ENCODE data around the gene FNTB.
"Not testable (repeated sequence)": the region's sequence is repeated elsewhere in the genome, so short reads cannot be mapped to it uniquely, and the experiment has no call there.

FNTB gene

GRCh38 chr14:65019944-65020566 lies 33.4 kb downstream of the FNTB start:
- no peak for FAIRE-seq

DNA sequence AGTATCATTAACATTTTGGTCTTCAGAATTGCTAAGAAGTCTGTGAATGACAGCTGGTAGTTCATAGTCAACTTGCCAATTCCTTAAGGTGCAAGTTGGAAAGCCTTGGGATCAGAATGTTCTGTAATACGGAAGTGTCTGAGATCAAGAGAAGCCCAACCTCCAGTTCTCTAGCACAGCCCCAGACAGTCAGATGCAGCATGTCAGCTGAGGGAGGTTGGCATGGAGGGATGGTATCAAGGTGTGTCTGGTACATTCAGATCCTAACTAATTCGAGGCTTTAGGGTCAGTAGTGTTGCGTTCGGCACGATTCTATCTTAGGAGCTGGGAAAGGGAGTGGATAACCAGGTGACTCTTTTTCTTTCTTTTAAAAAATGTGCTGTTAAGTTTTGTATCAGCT lies 38.3 kb downstream of the FNTB start:
- no peak for FAIRE-seq

GRCh38 chr14:65025818-65026217 lies 39.1 kb downstream of the FNTB start:
- no peak for FAIRE-seq

- no peak for FAIRE-seq
Observed at GRCh38 chr14:65026526-65026925, 39.8 kb downstream of the FNTB start.

GRCh38 chr14:65027127-65027799 lies 40.6 kb downstream of the FNTB start:
- FAIRE-seq, result no peak

GRCh38 chr14:65028937-65029336 lies 42.2 kb downstream of the FNTB start:
- FAIRE-seq, result no peak

DNA sequence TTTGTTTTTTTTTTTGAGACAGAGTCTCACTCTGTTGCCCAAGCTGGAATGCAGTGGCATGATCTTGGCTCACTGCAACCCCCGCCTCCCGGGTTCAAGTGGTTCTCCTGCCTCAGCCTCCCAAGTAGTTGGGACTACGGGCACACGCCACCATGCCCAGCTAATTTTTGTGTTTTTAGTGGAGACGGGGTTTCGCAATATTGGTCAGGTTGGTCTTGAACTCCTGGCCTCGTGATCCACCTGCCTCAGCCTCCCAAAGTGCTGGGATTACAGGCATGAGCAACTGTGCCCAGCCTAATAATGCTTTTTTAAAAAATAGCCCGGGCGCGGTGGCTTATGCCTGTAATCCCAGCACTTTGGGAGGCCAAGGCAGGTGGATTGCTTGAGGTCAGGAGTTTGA lies 44.6 kb downstream of the FNTB start:
- not testable (repeated sequence) for FAIRE-seq

- no peak for FAIRE-seq
Observed at GRCh38 chr14:65032319-65032718, 45.6 kb downstream of the FNTB start.

DNA sequence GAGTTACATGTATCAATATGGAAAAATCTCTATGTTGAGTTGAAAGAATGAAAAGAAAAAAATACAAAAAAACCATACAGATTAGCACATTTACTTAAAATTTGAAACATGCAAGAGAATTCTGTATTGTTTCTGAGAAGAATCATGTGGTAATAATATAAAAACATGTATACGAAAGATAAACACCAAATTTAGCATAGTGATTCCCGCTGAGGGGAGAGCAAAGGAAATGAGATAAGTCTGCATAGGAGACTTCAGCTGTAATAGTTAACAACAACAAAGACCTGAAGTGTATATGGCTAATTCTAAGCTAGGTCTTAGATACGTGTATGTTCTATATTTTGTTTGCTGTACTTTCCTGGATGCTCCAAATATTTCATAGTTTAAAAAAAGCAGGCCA lies 46.5 kb downstream of the FNTB start:
- no peak for FAIRE-seq

GRCh38 chr14:65034021-65034420 lies 47.3 kb downstream of the FNTB start:
- FAIRE-seq, result no peak

DNA sequence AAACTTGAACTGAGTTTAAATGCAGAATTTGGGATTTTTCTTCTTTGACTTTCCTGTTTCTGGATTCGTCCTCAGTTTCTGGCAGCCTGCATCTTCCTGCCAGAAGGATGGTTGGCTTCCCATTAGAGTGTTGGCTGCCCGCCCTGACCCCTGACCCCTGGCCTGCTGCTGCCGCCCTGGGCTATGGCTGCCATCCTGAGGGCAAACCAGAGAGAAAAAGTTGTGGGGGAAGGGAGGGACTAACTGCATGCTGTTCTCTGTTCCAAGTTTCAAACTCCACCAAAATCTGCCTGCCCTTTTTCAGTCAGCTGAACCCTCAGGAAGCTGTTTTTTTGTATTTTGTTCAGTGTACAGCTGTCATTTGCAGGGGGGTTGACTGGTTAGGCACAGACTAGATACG lies 48.4 kb downstream of the FNTB start:
- FAIRE-seq, result no peak

- no peak for FAIRE-seq
Observed at GRCh38 chr14:65038966-65039365, 52.3 kb downstream of the FNTB start.

GRCh38 chr14:65040666-65041433 lies 54.2 kb downstream of the FNTB start:
- FAIRE-seq, result no peak

DNA sequence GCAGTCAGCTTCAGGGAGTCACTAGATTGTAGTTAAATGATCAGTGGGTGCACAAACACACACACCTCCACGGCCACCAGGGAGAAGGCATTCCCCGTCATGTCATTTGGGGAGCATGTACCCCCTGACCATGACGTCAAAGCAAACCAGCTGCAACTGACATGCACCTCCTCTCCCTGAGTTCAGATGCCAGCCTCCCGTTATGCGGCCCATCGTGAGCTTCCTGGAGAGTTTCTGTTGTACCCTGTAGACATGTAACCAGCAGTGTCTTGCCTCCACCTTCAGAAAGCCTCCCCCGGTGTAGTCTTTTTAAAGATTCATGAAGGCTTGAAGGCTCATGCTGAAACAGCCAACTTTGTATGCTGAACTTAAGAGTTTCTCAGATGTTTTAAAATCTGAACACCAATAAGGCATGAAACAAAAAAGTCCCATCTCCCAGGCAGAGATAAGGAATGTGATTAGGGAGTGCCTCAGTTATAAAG lies 54.8 kb downstream of the FNTB start:
- no peak for FAIRE-seq

- FAIRE-seq, result no peak
Observed at GRCh38 chr14:65042296-65042695, 55.6 kb downstream of the FNTB start.

- FAIRE-seq, result no peak
Observed at GRCh38 chr14:65042731-65043372, 56.2 kb downstream of the FNTB start.

DNA sequence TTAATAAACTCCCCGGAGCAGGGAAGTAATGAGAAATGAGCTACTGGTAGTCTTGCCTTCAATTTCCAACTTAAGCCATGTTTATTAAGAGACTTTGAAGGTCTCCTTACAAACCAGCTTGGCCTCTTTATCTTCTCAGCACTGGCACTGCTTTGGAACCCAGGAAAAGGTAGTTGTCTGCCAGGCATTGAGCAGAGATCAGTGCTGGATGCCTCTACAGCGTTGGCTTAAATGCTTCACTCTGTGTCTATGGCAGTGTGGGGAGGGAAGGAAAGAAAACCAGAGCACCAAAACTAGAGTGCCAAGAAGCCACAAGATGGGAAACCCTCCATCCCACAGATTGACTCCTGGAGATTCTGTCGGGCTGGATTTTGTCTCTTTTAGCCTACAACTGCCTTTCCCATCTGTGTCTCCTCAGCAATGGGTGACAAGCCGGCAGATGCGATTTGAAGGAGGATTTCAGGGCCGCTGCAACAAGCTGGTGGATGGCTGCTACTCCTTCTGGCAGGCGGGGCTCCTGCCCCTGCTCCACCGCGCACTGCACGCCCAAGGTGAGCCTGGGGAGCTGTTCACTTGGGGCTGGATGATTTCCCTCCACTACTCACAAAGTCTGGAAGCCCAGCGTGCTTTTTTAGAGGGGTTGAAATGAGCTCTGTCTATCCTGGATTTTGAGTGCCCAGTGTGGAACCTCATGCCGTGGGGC lies 57.3 kb downstream of the FNTB start:
- no peak for FAIRE-seq

GRCh38 chr14:65044596-65044959 lies 57.9 kb downstream of the FNTB start:
- FAIRE-seq, result no peak

GRCh38 chr14:65045006-65045405 lies 58.3 kb downstream of the FNTB start:
- FAIRE-seq, result no peak

GRCh38 chr14:65045709-65046108 lies 59.0 kb downstream of the FNTB start:
- no peak for FAIRE-seq

GRCh38 chr14:65052832-65053231 lies 66.1 kb downstream of the FNTB start:
- no peak for FAIRE-seq

DNA sequence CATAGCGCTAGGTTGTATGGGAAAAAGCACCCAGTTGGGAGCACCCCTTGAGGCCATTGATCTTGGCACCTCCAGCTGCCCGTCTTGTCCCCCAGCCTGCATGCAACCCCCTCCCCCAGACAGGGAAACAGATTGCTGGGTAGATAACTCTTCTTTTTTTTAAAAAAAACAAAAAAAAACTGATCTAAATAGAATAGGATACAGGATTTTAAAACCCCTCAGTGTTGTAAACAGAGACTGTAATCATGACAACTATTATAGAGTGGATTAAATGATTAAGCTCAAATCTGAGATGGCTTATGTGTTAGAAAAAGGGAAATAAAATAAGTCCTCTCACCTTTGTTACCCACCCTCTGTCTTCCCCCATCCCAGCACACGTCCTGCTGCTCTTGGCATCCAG lies 66.8 kb downstream of the FNTB start:
- no peak for FAIRE-seq
